Left lung (tissue), 10 donors: ENCODE data around the gene SLC30A2. TPM values are rescaled to one million over a fixed set of nuclear protein-coding genes. Genes with fewer than 3 reads are reported as not detected.

Experiments used
- ATAC-seq: fragments of 200-7000 bp; cut with Tn5 transposase; one replicate; pipeline ENCODE4 v1.9.1; 2020; ENCODE audit warnings: moderate library complexity
- DNase-seq, 4 donors: peaks; one replicate each; pipeline ENCODE4 v3.0.0-alpha.2; 2013 to 2020
- H3K27ac ChIP-seq, 2 donors: fragments of 200-600 bp; sonication (generic) in 1 of 2; one replicate each; pipeline versions ENCODE4 v1.5.0 to v1.8.0; 2020 to 2021
- H3K27me3 ChIP-seq, 2 donors: fragments of 200-600 bp; sonication (generic) in 1 of 2; one replicate each; pipeline versions ENCODE4 v1.5.0 to v1.8.0; 2020 to 2021
- H3K36me3 ChIP-seq, 2 donors: fragments of 200-600 bp; sonication (generic) in 1 of 2; one replicate each; pipeline versions ENCODE4 v1.5.0 to v1.8.0; 2020 to 2021
- H3K4me1 ChIP-seq, 2 donors: fragments of 200-600 bp; one replicate each; pipeline ENCODE4 v1.8.0; 2021
- H3K4me3 ChIP-seq, 2 donors: fragments of 200-600 bp; sonication (generic) in 1 of 2; one replicate each; pipeline versions ENCODE4 v1.5.0 to v1.8.0; 2020 to 2021; ENCODE audit warnings: mild to moderate bottlenecking in 1 of 2
- H3K9me3 ChIP-seq, 2 donors: fragments of 200-600 bp; sonication (generic) in 1 of 2; one replicate each; pipeline versions ENCODE4 v1.5.0 to v1.8.0; 2020 to 2021
- intact Hi-C, 2 donors: fragments of 100-400 bp; cut with DNase I; formaldehyde crosslinking; loops; one replicate each; pipeline versions ENCODE4 v1.11.2 to v1.14.2; 2022
- polyA plus RNA-seq, 6 donors: library from polyadenylated mRNA; unstranded; fragments of 120-200 nt; gene quantifications; one replicate each; pipeline ENCODE4 v1.2.1, GENCODE V29; 2013; ENCODE audit not compliant: insufficient read length in 6 of 6
- total RNA-seq, 2 donors: library from RNA; stranded (reverse); fragmentation: NEBNext Ultra II Directional; extraction: Animal tissue kit (Norgen Biotek cat#: 25700); gene quantifications; one replicate each; pipeline ENCODE4 v1.2.1, GENCODE V29; 2021
- TF ChIP-seq, protein P1 (sequence below), 2 donors: fragments of 200-600 bp; sonication (generic) in 1 of 2; IDR thresholded peaks; one replicate each; pipeline versions ENCODE4 v1.5.0 to v1.8.0; 2021; ENCODE audit warnings: antibody characterized with exemption in 2 of 2
- donor health status: DM: no; HTN: yes; CAD: no.
- donor health status: DM: no; HTN: no; CAD: no.

The SLC30A2 gene
- total and polyA plus RNA-seq, 8 donors = 0.14 to 0.29 (median 0.27) TPM; not detected in 1

DNA sequence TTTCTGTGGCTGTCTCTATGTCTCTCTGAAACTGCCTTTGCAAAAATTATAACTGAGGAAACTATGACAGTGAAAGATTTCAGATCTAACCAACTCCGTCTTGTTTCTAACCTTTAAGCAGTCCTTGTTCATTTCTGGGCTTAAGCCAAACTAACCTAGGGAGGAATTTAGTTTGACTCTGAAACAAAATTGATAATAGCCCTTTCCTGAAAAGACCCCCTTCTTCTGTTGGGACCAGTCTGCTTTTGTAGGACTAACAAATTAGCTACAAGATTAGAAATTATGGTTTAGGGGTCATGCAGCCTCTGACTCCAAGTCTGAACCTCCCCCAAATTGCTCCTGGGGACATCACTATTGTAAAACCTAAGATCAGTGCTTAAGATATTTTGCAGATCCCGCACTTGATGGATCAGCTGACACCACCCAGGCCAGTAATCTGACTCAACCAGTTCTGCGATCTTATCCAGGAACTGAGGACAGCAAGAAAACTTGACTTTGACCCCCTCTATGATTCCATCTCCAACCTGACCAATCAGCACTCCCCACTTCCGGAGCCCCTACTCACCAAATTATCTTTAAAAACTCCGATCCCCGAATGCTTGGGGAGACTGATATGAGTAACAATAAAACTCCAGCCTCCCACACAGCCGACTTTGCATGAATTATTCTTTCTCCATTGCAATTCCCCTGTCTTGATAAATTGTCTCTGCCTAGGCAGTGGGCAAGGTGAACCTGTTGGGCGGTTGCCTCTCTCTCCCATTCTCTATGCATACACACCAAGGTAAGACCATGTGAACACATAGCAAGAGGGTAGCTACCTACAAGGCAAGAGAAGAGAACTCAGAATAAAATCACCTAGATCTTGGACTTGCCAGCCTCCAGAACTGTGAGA lies 32.6 kb upstream of the SLC30A2 start:
- peaks cover 0 to 34% of the 10 kb centered on the region in 2 donors for H3K27me3 ChIP-seq
- no peak for DNase-seq
- no peaks in the 10 kb centered on the region for H3K36me3 ChIP-seq
- intact Hi-C loops = no loop called here
- no peak overlapping the region for H3K27ac ChIP-seq
- no peak overlapping the region for H3K4me3 ChIP-seq
- TF ChIP-seq, protein P1, sequence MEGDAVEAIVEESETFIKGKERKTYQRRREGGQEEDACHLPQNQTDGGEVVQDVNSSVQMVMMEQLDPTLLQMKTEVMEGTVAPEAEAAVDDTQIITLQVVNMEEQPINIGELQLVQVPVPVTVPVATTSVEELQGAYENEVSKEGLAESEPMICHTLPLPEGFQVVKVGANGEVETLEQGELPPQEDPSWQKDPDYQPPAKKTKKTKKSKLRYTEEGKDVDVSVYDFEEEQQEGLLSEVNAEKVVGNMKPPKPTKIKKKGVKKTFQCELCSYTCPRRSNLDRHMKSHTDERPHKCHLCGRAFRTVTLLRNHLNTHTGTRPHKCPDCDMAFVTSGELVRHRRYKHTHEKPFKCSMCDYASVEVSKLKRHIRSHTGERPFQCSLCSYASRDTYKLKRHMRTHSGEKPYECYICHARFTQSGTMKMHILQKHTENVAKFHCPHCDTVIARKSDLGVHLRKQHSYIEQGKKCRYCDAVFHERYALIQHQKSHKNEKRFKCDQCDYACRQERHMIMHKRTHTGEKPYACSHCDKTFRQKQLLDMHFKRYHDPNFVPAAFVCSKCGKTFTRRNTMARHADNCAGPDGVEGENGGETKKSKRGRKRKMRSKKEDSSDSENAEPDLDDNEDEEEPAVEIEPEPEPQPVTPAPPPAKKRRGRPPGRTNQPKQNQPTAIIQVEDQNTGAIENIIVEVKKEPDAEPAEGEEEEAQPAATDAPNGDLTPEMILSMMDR (IDR thresholded peaks at IDR 0.05) = no peak
- no peaks in the 10 kb centered on the region for H3K4me1 ChIP-seq
- H3K9me3 ChIP-seq = no peaks in the 10 kb centered on the region
- ATAC-seq = no peak

GRCh38 chr1:26077524-26077923 lies 31.6 kb upstream of the SLC30A2 start:
- ATAC-seq (no peak), DNase-seq (no peak)
- Histone ChIP-seq H3K9me3 (no peaks in the 10 kb centered on the region), H3K4me1 (no peaks in the 10 kb centered on the region), H3K36me3 (no peaks in the 10 kb centered on the region), H3K27me3 (peaks cover 5 to 35% of the 10 kb centered on the region in 2 donors), H3K27ac (no peak overlapping the region), H3K4me3 (no peak overlapping the region)
- TF ChIP-seq, protein P1 (IDR thresholded peaks at IDR 0.05) = no peak
- intact Hi-C loops = no loop called here

DNA sequence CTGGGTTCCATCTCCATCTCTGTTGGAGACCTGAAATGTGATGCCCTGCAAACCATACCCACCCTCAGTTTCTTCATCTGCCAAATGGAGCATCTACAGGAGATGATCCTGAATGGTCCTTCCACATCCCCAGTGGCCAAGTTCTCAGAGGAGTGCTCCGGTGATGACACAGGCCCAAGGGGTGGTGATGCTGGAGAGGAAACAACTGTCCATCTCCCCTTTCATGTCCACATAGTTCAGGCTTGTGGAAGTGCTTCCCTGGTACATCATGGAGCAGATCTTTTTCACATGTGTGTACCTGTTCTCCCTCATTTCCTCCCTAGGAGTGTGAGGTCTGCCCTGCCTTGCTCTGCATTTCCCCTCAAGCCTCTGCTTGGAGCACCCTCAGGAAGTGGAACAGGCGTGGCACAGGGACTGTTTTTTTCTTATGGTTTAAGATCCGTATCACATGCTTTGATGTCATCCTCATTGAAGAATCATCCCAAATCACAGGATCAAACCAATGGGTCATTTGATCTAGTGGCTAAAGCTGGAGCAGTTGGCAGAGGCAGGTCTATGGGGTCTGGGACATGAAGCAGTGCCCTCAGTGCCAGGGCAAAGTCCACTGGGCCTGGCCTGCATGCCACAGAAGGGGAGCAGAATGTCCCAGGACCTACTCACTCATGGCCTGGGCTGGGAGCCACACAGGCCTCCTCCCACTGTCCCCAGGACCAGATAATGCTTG lies 29.7 kb upstream of the SLC30A2 start:
- H3K4me1 ChIP-seq = no peaks in the 10 kb centered on the region
- H3K27me3 ChIP-seq = peaks cover 8 to 37% of the 10 kb centered on the region in 2 donors
- intact Hi-C loops = no loop called here
- no peaks in the 10 kb centered on the region for H3K36me3 ChIP-seq
- H3K4me3 ChIP-seq = no peak overlapping the region
- ATAC-seq (no peak), DNase-seq (no peak)
- TF ChIP-seq, protein P1 (IDR thresholded peaks at IDR 0.05) = no peak
- no peak overlapping the region for H3K27ac ChIP-seq
- no peaks in the 10 kb centered on the region for H3K9me3 ChIP-seq

- Histone ChIP-seq H3K27me3 (peaks cover 8 to 57% of the 10 kb centered on the region in 2 donors), H3K9me3 (no peaks in the 10 kb centered on the region), H3K36me3 (no peaks in the 10 kb centered on the region), H3K27ac (no peak overlapping the region), H3K4me1 (no peaks in the 10 kb centered on the region), H3K4me3 (no peak overlapping the region)
- no peak for DNase-seq
- no peak for ATAC-seq
- TF ChIP-seq, protein P1 (IDR thresholded peaks at IDR 0.05) = no peak
- intact Hi-C loops = no loop called here
These were observed 26.4 kb upstream of the SLC30A2 start for GRCh38 chr1:26072305-26072704.

DNA sequence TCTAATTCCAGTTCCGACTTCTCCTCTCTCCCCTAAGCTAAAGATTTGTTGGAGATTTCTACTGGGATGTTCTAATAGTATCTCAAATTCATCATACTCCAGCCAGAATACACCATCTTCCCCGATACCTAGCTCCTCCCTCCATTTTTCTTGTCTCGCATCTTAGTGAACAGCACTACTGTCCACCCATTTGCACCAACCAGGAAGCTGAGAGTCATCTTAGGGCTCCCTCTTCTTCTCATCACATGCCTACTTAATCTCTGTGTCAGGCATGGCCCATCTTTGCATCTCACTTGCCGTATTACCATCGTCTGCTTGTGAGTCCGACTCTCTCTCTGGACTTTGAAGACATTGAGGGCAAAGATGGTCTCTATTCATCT lies 25.0 kb upstream of the SLC30A2 start:
- intact Hi-C loops = no loop called here
- H3K27me3 ChIP-seq = peaks cover 8 to 59% of the 10 kb centered on the region in 2 donors
- H3K27ac ChIP-seq = no peak overlapping the region
- no peaks in the 10 kb centered on the region for H3K36me3 ChIP-seq
- DNase-seq (no peak), ATAC-seq (no peak)
- H3K4me3 ChIP-seq = no peak overlapping the region
- TF ChIP-seq, protein P1 (IDR thresholded peaks at IDR 0.05) = no peak
- H3K9me3 ChIP-seq = no peaks in the 10 kb centered on the region
- no peaks in the 10 kb centered on the region for H3K4me1 ChIP-seq
